ENCODE data around the gene HPN.

Gene HPN

GRCh38 chr19:35112995-35113688, 71.6 kb downstream of the HPN start:
- Histone ChIP-seq H3K27me3 (ENCODE audit: control insufficient read depth, insufficient read depth, low read length) (no peaks in the 10 kb centered on the region; the same call in 1 of the 2 replicates), H3K4me1 (ENCODE audit: control insufficient read depth, insufficient read depth, low read length) (peaks cover 17% of the 10 kb centered on the region), H3K9ac (ENCODE audit: low read depth, low read length) (no peak overlapping the region), H3K27ac (ENCODE audit: low read depth, low read length) (no peak overlapping the region), H3K9me3 (ENCODE audit: control insufficient read depth, insufficient read depth, low read length) (no peaks in the 10 kb centered on the region), H3K36me3 (ENCODE audit: control insufficient read depth, insufficient read depth, low read length) (no peaks in the 10 kb centered on the region), H3K4me3 (ENCODE audit: low read depth, low read length) (no peak overlapping the region)

GRCh38 chr19:35114353-35115176, 73.0 kb downstream of the HPN start:
- Histone ChIP-seq H3K9ac (ENCODE audit: low read depth, low read length) (no peak overlapping the region), H3K9me3 (ENCODE audit: control insufficient read depth, insufficient read depth, low read length) (no peaks in the 10 kb centered on the region), H3K27me3 (ENCODE audit: control insufficient read depth, insufficient read depth, low read length) (no peaks in the 10 kb centered on the region; the same call in 1 of the 2 replicates), H3K4me1 (ENCODE audit: control insufficient read depth, insufficient read depth, low read length) (peaks cover 24% of the 10 kb centered on the region), H3K36me3 (ENCODE audit: control insufficient read depth, insufficient read depth, low read length) (no peaks in the 10 kb centered on the region), H3K4me3 (ENCODE audit: low read depth, low read length) (peak overlapping the region; percentile 58), H3K27ac (ENCODE audit: low read depth, low read length) (no peak overlapping the region)

- Histone ChIP-seq H3K27ac (ENCODE audit: low read depth, low read length) (no peak within 1 kb of the TSS), H3K4me1 (ENCODE audit: control insufficient read depth, insufficient read depth, low read length) (peaks cover 20% of the 10 kb centered on the region; the same call in 1 of the 2 replicates), H3K27me3 (ENCODE audit: control insufficient read depth, insufficient read depth, low read length) (no peaks in the 10 kb centered on the region; the same call in 1 of the 2 replicates), H3K9me3 (ENCODE audit: control insufficient read depth, insufficient read depth, low read length) (no peaks in the 10 kb centered on the region), H3K36me3 (ENCODE audit: control insufficient read depth, insufficient read depth, low read length) (no peaks in the 10 kb centered on the region), H3K4me3 (ENCODE audit: low read depth, low read length) (peak within 1 kb of the TSS; percentile 58), H3K9ac (ENCODE audit: low read depth, low read length) (no peak within 1 kb of the TSS)
Measured at GRCh38 chr19:35115177-35115951, 73.8 kb downstream of the HPN start, which contains the start of gene FXYD3. Gene FXYD3 (plus strand): TSS chr19:35115823. CDS start chr19:35119377, 3,554 bp downstream.
